CD4-positive, alpha-beta T cell treated with Interleukin-15 for 4 hours (primary cell): ENCODE data around the gene TUBB4B.
"Not testable (repeated sequence)": the region's sequence is repeated elsewhere in the genome, so short reads cannot be mapped to it uniquely, and the experiment has no call there.

Experiments used
- DNase-seq: peaks from one replicate; pipeline ENCODE4 v3.0.0-alpha.2; 2020; ENCODE audit warnings: low spot score

The TUBB4B gene

GRCh38 chr9:137236238-137236935 lies 4.7 kb upstream of the TUBB4B start:
- DNase-seq: peak; percentile 88

- DNase-seq: no peak
Observed at GRCh38 chr9:137236936-137237421, 4.1 kb upstream of the TUBB4B start.

GRCh38 chr9:137237759-137238726 lies 3.0 kb upstream of the TUBB4B start:
- DNase-seq: no peak

- not testable (repeated sequence) for DNase-seq
Observed at GRCh38 chr9:137239541-137240200, 1.4 kb upstream of the TUBB4B start.

- DNase-seq: peak; percentile 67
Observed at GRCh38 chr9:137240318-137240840, 708 bp upstream of the TUBB4B start.

GRCh38 chr9:137241490-137242268 lies 592 bp downstream of the TUBB4B start:
- DNase-seq: peak; percentile 79

- DNase-seq: no peak
Observed at GRCh38 chr9:137242269-137243203, 1.4 kb downstream of the TUBB4B start.

- DNase-seq: not testable (repeated sequence)
Observed at GRCh38 chr9:137243266-137243625, 2.2 kb downstream of the TUBB4B start.

- DNase-seq: no peak
Observed at GRCh38 chr9:137243626-137244485, 2.8 kb downstream of the TUBB4B start.

- no peak for DNase-seq
Observed at GRCh38 chr9:137244486-137245449, 3.7 kb downstream of the TUBB4B start.

- no peak for DNase-seq
Observed at GRCh38 chr9:137245450-137246421, 4.6 kb downstream of the TUBB4B start.

GRCh38 chr9:137247135-137247915 lies 6.2 kb downstream of the TUBB4B start:
- no peak for DNase-seq

- DNase-seq: no peak
Observed at GRCh38 chr9:137247916-137248175, 6.8 kb downstream of the TUBB4B start.

- no peak for DNase-seq
Observed at GRCh38 chr9:137250329-137251193, 9.5 kb downstream of the TUBB4B start.

- no peak for DNase-seq
Observed at GRCh38 chr9:137251194-137251461, 10.0 kb downstream of the TUBB4B start, which contains the start of gene STPG3. Gene STPG3, plus strand, starts transcription at chr9:137251286. Its CDS starts 1 bp downstream, at chr9:137251287.
